IMR-90 (cell line): ENCODE results near the gene ZG16B. TPM values are rescaled to one million over a fixed set of nuclear protein-coding genes. Genes with fewer than 3 reads are reported as not detected.

Source experiments
- ATAC-seq: fragments of 200-7000 bp; cut with Tn5 transposase; 2 replicates; pipeline ENCODE4 v1.9.1; 2020; ENCODE audit warnings: low read depth, mild to moderate bottlenecking, moderate library complexity
- BruUV-seq: library from RNA; stranded (reverse); fragments of 400-500 nt; replicated peaks from 2 replicates; lab custom pipeline; 2021; lab: Mats Ljungman, UMichigan
- CTCF ChIA-PET: fragments of 300-600 bp; formaldehyde crosslinking; extraction: SDS; loops from one replicate; lab custom pipeline; 2021; ENCODE audit warnings: antibody characterized with exemption; lab: Yijun Ruan, JAX
- POLR2A ChIA-PET: fragments of 300-600 bp; sonication (Branson Sonifier 250); formaldehyde crosslinking; loops from one replicate; lab custom pipeline; 2022; ENCODE audit warnings: antibody characterized with exemption; ENCODE audit not compliant: unreplicated experiment; lab: Charles Lee
- DNase-seq: peaks from one replicate; pipeline ENCODE4 v3.0.0; 2013
- H2AFZ ChIP-seq: replicated peaks from 2 replicates; pipeline ENCODE3; 2013; ENCODE audit warnings: low read length, mild to moderate bottlenecking; ENCODE audit not compliant: poor library complexity
- H2AK5ac ChIP-seq: 2 replicates; pipeline ENCODE4 v1.6.1; 2013; ENCODE audit warnings: low read depth, low read length, inconsistent platforms
- H2AK9ac ChIP-seq: replicated peaks from 2 replicates; pipeline ENCODE3; 2013; ENCODE audit warnings: mild to moderate bottlenecking, low read depth, low read length, moderate library complexity; ENCODE audit not compliant: poor library complexity
- H2BK120ac ChIP-seq: 2 replicates; pipeline ENCODE4 v1.6.1; 2013; ENCODE audit warnings: low read depth, low read length, inconsistent platforms
- H2BK15ac ChIP-seq: 3 replicates; pipeline ENCODE4 v1.6.1; 2013; ENCODE audit warnings: low read depth, low read length, inconsistent platforms
- H2BK20ac ChIP-seq: 2 replicates; pipeline ENCODE4 v1.6.1; 2013; ENCODE audit warnings: low read depth, mild to moderate bottlenecking, inconsistent platforms, low read length, moderate library complexity
- H2BK5ac ChIP-seq: 2 replicates; pipeline ENCODE4 v1.6.1; 2013; ENCODE audit warnings: mild to moderate bottlenecking, low read depth, low read length, inconsistent platforms; ENCODE audit not compliant: poor library complexity, severe bottlenecking
- H3K14ac ChIP-seq: replicated peaks from 2 replicates; pipeline ENCODE4 v1.6.1; 2013; ENCODE audit warnings: low read depth, low read length, inconsistent platforms
- H3K18ac ChIP-seq: 2 replicates; pipeline ENCODE4 v1.6.1; 2013; ENCODE audit warnings: low read depth, low read length, control low read depth
- H3K23ac ChIP-seq: 2 replicates; pipeline ENCODE4 v1.6.1; 2013; ENCODE audit warnings: low read depth, low read length, inconsistent platforms
- H3K27ac ChIP-seq: 2 replicates; pipeline ENCODE4 v1.5.1; 2013; ENCODE audit warnings: mild to moderate bottlenecking, control low read depth, low read length; ENCODE audit not compliant: insufficient read depth
- H3K27me3 ChIP-seq: 2 replicates; pipeline ENCODE4 v1.6.1; 2013; ENCODE audit warnings: low read length; ENCODE audit not compliant: control insufficient read depth, insufficient read depth
- H3K36me3 ChIP-seq: 2 replicates; pipeline ENCODE4 v1.6.1; 2013; ENCODE audit warnings: low read length, mixed read lengths; ENCODE audit not compliant: control insufficient read depth, insufficient read depth
- H3K4ac ChIP-seq: 2 replicates; pipeline ENCODE4 v1.6.1; 2013; ENCODE audit warnings: low read depth, low read length, inconsistent platforms
- H3K4me1 ChIP-seq: 2 replicates; pipeline ENCODE4 v1.6.1; 2013; ENCODE audit warnings: low read length, mixed read lengths; ENCODE audit not compliant: control insufficient read depth, insufficient read depth
- H3K4me2 ChIP-seq: 2 replicates; pipeline ENCODE4 v1.6.1; 2013; ENCODE audit warnings: low read depth, mild to moderate bottlenecking, control low read depth, low read length, moderate library complexity
- H3K4me3 ChIP-seq: 2 replicates; pipeline ENCODE4 v1.5.1; 2013; ENCODE audit warnings: low read depth, mild to moderate bottlenecking, control low read depth, low read length, moderate library complexity; ENCODE audit not compliant: insufficient read depth
- H3K56ac ChIP-seq: 2 replicates; pipeline ENCODE4 v1.6.1; 2013; ENCODE audit warnings: low read length, inconsistent platforms; ENCODE audit not compliant: insufficient read depth; ENCODE audit errors: extremely low read depth
- H3K79me1 ChIP-seq, 2 experiments: 2 replicates each; pipeline ENCODE4 v1.6.1; 2013; ENCODE audit warnings: low read length in 2 of 2, inconsistent platforms in 1 of 2, low read depth in 1 of 2
- H3K9ac ChIP-seq: 2 replicates; pipeline ENCODE4 v1.6.1; 2013; ENCODE audit warnings: low read depth, low read length, control low read depth
- H3K9me1 ChIP-seq: 2 replicates; pipeline ENCODE4 v1.6.1; 2013; ENCODE audit warnings: low read length, inconsistent platforms; ENCODE audit not compliant: insufficient read depth
- H3K9me3 ChIP-seq: 2 replicates; pipeline ENCODE4 v1.6.1; 2013; ENCODE audit warnings: low read length; ENCODE audit not compliant: control insufficient read depth, insufficient read depth
- H4K20me1 ChIP-seq: 2 replicates; pipeline ENCODE4 v1.6.1; 2013; ENCODE audit warnings: low read length, inconsistent platforms; ENCODE audit not compliant: insufficient read depth
- H4K5ac ChIP-seq: 2 replicates; pipeline ENCODE4 v1.6.1; 2013; ENCODE audit warnings: mild to moderate bottlenecking, low read depth, low read length, control low read depth
- H4K8ac ChIP-seq, 2 experiments: 2 replicates each; pipeline ENCODE4 v1.6.1; 2013; ENCODE audit warnings: low read depth in 2 of 2, low read length in 2 of 2, control low read depth in 1 of 2, inconsistent platforms in 1 of 2
- H4K91ac ChIP-seq: 2 replicates; pipeline ENCODE4 v1.6.1; 2013; ENCODE audit warnings: low read depth, low read length, inconsistent platforms; ENCODE audit not compliant: insufficient read depth
- BHLHE40 ChIP-seq: fragments of 150-350 bp; IDR thresholded peaks from 2 replicates; pipeline ENCODE4 v1.6.1; 2016; ENCODE audit warnings: mild to moderate bottlenecking, low read depth, low read length
- CEBPB ChIP-seq: IDR thresholded peaks from 2 replicates; pipeline ENCODE4 v1.6.1; 2012; ENCODE audit warnings: low read depth, low read length, improper control_type of control experiment
- CHD1 ChIP-seq: IDR thresholded peaks from 2 replicates; pipeline ENCODE4 v1.6.1; 2012; ENCODE audit warnings: low read depth, low read length, improper control_type of control experiment
- CTCF ChIP-seq: conservative IDR thresholded peaks from 2 replicates; pipeline ENCODE4 v1.5.1; 2012; ENCODE audit warnings: mild to moderate bottlenecking, low read depth, low read length, improper control_type of control experiment
- FOS ChIP-seq: fragments of 150-350 bp; IDR thresholded peaks from 2 replicates; pipeline ENCODE4 v1.6.1; 2016; ENCODE audit warnings: low read depth, low read length
- MAFK ChIP-seq: IDR thresholded peaks from 2 replicates; pipeline ENCODE4 v1.6.1; 2012; ENCODE audit warnings: low read depth, low read length, improper control_type of control experiment
- MAZ ChIP-seq: IDR thresholded peaks from 2 replicates; pipeline ENCODE4 v1.6.1; 2012; ENCODE audit warnings: low read depth, mild to moderate bottlenecking, low read length, improper control_type of control experiment, moderate library complexity, borderline replicate concordance
- MXI1 ChIP-seq: IDR thresholded peaks from 2 replicates; pipeline ENCODE4 v1.6.1; 2012; ENCODE audit warnings: low read depth, mild to moderate bottlenecking, low read length, moderate library complexity, borderline replicate concordance
- NFE2L2 ChIP-seq: fragments of 150-350 bp; IDR thresholded peaks from 2 replicates; pipeline ENCODE4 v1.6.1; 2016; ENCODE audit warnings: low read depth, mild to moderate bottlenecking, low read length
- POLR2A ChIP-seq: IDR thresholded peaks from 2 replicates; pipeline ENCODE4 v1.6.1; 2012; ENCODE audit warnings: mild to moderate bottlenecking, low read depth, low read length
- RAD21 ChIP-seq: IDR thresholded peaks from 2 replicates; pipeline ENCODE4 v1.6.1; 2012; ENCODE audit warnings: low read length, improper control_type of control experiment
- RCOR1 ChIP-seq: IDR thresholded peaks from 2 replicates; pipeline ENCODE4 v1.6.1; 2012; ENCODE audit warnings: mild to moderate bottlenecking, low read length, improper control_type of control experiment; ENCODE audit not compliant: insufficient replicate concordance
- RFX5 ChIP-seq: IDR thresholded peaks from 2 replicates; pipeline ENCODE4 v1.8.0; 2012; ENCODE audit warnings: low read depth, mild to moderate bottlenecking, low read length, moderate library complexity
- SMC3 ChIP-seq: fragments of 150-350 bp; IDR thresholded peaks from 2 replicates; pipeline ENCODE4 v1.6.1; 2016; ENCODE audit warnings: low read depth, mild to moderate bottlenecking, antibody characterized with exemption, low read length, moderate library complexity
- USF2 ChIP-seq: fragments of 150-350 bp; IDR thresholded peaks from 2 replicates; pipeline ENCODE4 v1.6.1; 2017; ENCODE audit warnings: mild to moderate bottlenecking, antibody characterized with exemption, low read length, low read depth
- WGBS, 2 experiments: methylation state at CpG; one replicate each; pipeline versions ENCODE4 v1.1.5 to v1.1.7; 2013; ENCODE audit warnings: missing lambda C conversion rate in 2 of 2; ENCODE audit not compliant: insufficient read length in 1 of 2; ENCODE audit errors: extremely low coverage in 2 of 2; 5-methylcytosine and 5-hydroxymethylcytosine counted together
- dilution Hi-C: fragments of 300-500 bp; cut with HindIII; formaldehyde crosslinking; loops from one replicate; pipeline ENCODE4 v1.14.3; 2018; ENCODE audit warnings: low sequenced_read_pairs; ENCODE audit not compliant: unreplicated experiment
- in situ Hi-C: fragments of 300-500 bp; cut with MboI; formaldehyde crosslinking; loops from 3 replicates; pipeline ENCODE4 v1.14.3; 2019; ENCODE audit warnings: low sequenced_read_pairs, inconsistent platforms, mixed read lengths
- intact Hi-C: fragments of 100-400 bp; cut with micrococcal nuclease; formaldehyde crosslinking; loops from 2 replicates; pipeline ENCODE4 v1.10.0; 2022
- polyA plus RNA-seq, 3 experiments: library from polyadenylated mRNA; depleted of rRNA; stranded (reverse); fragments of >200 nt; gene quantifications; 2 replicates each; pipeline ENCODE4 v1.2.3, GENCODE V29; 2012; ENCODE audit warnings: low replicate concordance in 1 of 3
- total RNA-seq: library from RNA; depleted of rRNA; stranded (reverse); fragments of >200 nt; gene quantifications from 2 replicates; pipeline ENCODE4 v1.2.3, GENCODE V29; 2012
- TF ChIP-seq, protein P1 (sequence below): fragments of 150-350 bp; IDR thresholded peaks from 2 replicates; pipeline ENCODE4 v1.6.1; 2016; ENCODE audit warnings: low read depth, mild to moderate bottlenecking, low read length, moderate library complexity, borderline replicate concordance

Gene ZG16B
- total and polyA plus RNA-seq, 2 of the 4 experiments (the other 2 are of a cell fraction), result 0.54 to 0.65 TPM

- H3K4me3 ChIP-seq, result no peak overlapping the region
- no peak overlapping the region for H2BK20ac ChIP-seq
- ChIA-PET POLR2A (no interaction called here), CTCF (no interaction called here)
- in situ Hi-C loops (no loop called here), dilution Hi-C loops (no loop called here), intact Hi-C loops (no loop called here)
- H3K56ac ChIP-seq, result no peak overlapping the region
- no peaks in the 10 kb centered on the region for H3K79me1 ChIP-seq
- no CpG with 5 or more reads among the region's 4 CpGs for WGBS, 2 experiments
- H3K27ac ChIP-seq, result no peak overlapping the region
- no peak overlapping the region for H3K23ac ChIP-seq
- no peak overlapping the region for H3K4me2 ChIP-seq
- no peak overlapping the region for H2BK120ac ChIP-seq
- H4K91ac ChIP-seq, result no peak overlapping the region
- TF ChIP-seq CHD1 (no peak), FOS (no peak), BHLHE40 (no peak), RAD21 (no peak), MAZ (no peak), USF2 (no peak), MXI1 (no peak), MAFK (no peak), POLR2A (no peak), CTCF (no peak), RFX5 (no peak), CEBPB (no peak), SMC3 (no peak), RCOR1 (no peak), NFE2L2 (no peak)
- TF ChIP-seq, protein P1, sequence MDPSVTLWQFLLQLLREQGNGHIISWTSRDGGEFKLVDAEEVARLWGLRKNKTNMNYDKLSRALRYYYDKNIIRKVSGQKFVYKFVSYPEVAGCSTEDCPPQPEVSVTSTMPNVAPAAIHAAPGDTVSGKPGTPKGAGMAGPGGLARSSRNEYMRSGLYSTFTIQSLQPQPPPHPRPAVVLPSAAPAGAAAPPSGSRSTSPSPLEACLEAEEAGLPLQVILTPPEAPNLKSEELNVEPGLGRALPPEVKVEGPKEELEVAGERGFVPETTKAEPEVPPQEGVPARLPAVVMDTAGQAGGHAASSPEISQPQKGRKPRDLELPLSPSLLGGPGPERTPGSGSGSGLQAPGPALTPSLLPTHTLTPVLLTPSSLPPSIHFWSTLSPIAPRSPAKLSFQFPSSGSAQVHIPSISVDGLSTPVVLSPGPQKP, result no peak
- H2AFZ ChIP-seq, result no peak overlapping the region
- ATAC-seq (no peak), DNase-seq (no peak)
- no peak overlapping the region for H3K18ac ChIP-seq
- no peak overlapping the region for H2AK9ac ChIP-seq
- H3K4ac ChIP-seq, result no peak overlapping the region
- H3K9me3 ChIP-seq, result peaks cover 22% of the 10 kb centered on the region
- BruUV-seq, result no TSS peak
- H3K27me3 ChIP-seq, result peaks cover 35% of the 10 kb centered on the region
- H3K9me1 ChIP-seq, result no peaks in the 10 kb centered on the region
- no peak overlapping the region for H3K9ac ChIP-seq
- no peaks in the 10 kb centered on the region for H4K20me1 ChIP-seq
- H2AK5ac ChIP-seq, result no peak overlapping the region
- H4K5ac ChIP-seq, result no peak overlapping the region
- no peak overlapping the region for H3K14ac ChIP-seq
- no peaks in the 10 kb centered on the region for H3K36me3 ChIP-seq
- no peaks in the 10 kb centered on the region for H3K4me1 ChIP-seq
- H2BK15ac ChIP-seq, result no peak overlapping the region
- H2BK5ac ChIP-seq, result no peak overlapping the region
- H4K8ac ChIP-seq, result no peak overlapping the region
Observed at GRCh38 chr16:2804728-2805127, 25.4 kb upstream of the ZG16B start.
